Liver (tissue), 9 donors: ENCODE measurements around the gene CYP4V2. TPM values are rescaled to one million over a fixed set of nuclear protein-coding genes. Genes with fewer than 3 reads are reported as not detected.

Experiments used
- DNase-seq: peaks from one replicate; pipeline ENCODE4 v3.0.0-alpha.2; 2017; ENCODE audit warnings: low spot score
- H3K27ac ChIP-seq, 2 donors: one replicate each; pipeline ENCODE4 v1.7.0; 2013; ENCODE audit warnings: inconsistent platforms in 2 of 2, low read length in 2 of 2, control low read depth in 1 of 2, low read depth in 1 of 2, mild to moderate bottlenecking in 1 of 2
- H3K27me3 ChIP-seq, 4 donors: one replicate each; pipeline versions ENCODE4 v1.6.1 to v1.7.0; 2013; ENCODE audit warnings: low read length in 3 of 4, inconsistent platforms in 1 of 4, mild to moderate bottlenecking in 1 of 4, moderate library complexity in 1 of 4; ENCODE audit not compliant: control insufficient read depth in 4 of 4, insufficient read depth in 4 of 4
- H3K36me3 ChIP-seq, 4 donors: one replicate each; pipeline versions ENCODE4 v1.6.1 to v1.7.0; 2013; ENCODE audit warnings: low read length in 3 of 4, mild to moderate bottlenecking in 3 of 4, low read depth in 1 of 4, moderate library complexity in 1 of 4; ENCODE audit not compliant: control insufficient read depth in 4 of 4, insufficient read depth in 3 of 4
- H3K4me1 ChIP-seq, 4 donors: one replicate each; pipeline versions ENCODE4 v1.6.1 to v1.7.0; 2013; ENCODE audit warnings: low read length in 3 of 4, mild to moderate bottlenecking in 3 of 4, moderate library complexity in 1 of 4; ENCODE audit not compliant: control insufficient read depth in 4 of 4, insufficient read depth in 4 of 4
- H3K4me3 ChIP-seq, 3 donors: one replicate each; pipeline versions ENCODE4 v1.6.1 to v1.7.0; 2013; ENCODE audit warnings: low read length in 3 of 3, control low read depth in 1 of 3, low read depth in 1 of 3, mild to moderate bottlenecking in 1 of 3
- H3K9ac ChIP-seq, 2 donors: one replicate each; pipeline ENCODE4 v1.7.0; 2013; ENCODE audit warnings: low read length in 2 of 2, mild to moderate bottlenecking in 2 of 2, moderate library complexity in 2 of 2, control low read depth in 1 of 2, low read depth in 1 of 2
- H3K9me3 ChIP-seq, 4 donors: one replicate each; pipeline versions ENCODE4 v1.6.1 to v1.7.0; 2013; ENCODE audit warnings: low read length in 3 of 4; ENCODE audit not compliant: control insufficient read depth in 4 of 4
- ATF3 ChIP-seq: IDR thresholded peaks from 2 replicates; pipeline ENCODE4 v1.6.1; 2016; ENCODE audit warnings: antibody characterized with exemption
- CTCF ChIP-seq: fragments of 150-350 bp; IDR thresholded peaks from 2 replicates; pipeline ENCODE4 v1.5.1; 2017; ENCODE audit warnings: improper control_type of control experiment, low read depth, low read length; ENCODE audit not compliant: missing input control
- EGR1 ChIP-seq, 2 donors: IDR thresholded peaks; 2 replicates each; pipeline ENCODE4 v1.6.1; 2016 to 2018; ENCODE audit warnings: antibody characterized with exemption in 2 of 2, low read depth in 2 of 2
- FOXA1 ChIP-seq: IDR thresholded peaks from 2 replicates; pipeline ENCODE4 v1.6.1; 2016; ENCODE audit warnings: antibody characterized with exemption
- FOXA2 ChIP-seq: IDR thresholded peaks from 2 replicates; pipeline ENCODE4 v1.6.1; 2016; ENCODE audit warnings: antibody characterized with exemption
- GABPA ChIP-seq, 2 donors: IDR thresholded peaks in 1 of 2; conservative IDR thresholded peaks in 1 of 2; 2 replicates each; pipeline ENCODE4 v1.6.1; 2016; ENCODE audit warnings: antibody characterized with exemption in 2 of 2, mild to moderate bottlenecking in 1 of 2, moderate library complexity in 1 of 2
- HNF4A ChIP-seq, 2 donors: conservative IDR thresholded peaks; 2 replicates each; pipeline ENCODE4 v1.6.1; 2016; ENCODE audit warnings: antibody characterized with exemption in 2 of 2, mild to moderate bottlenecking in 2 of 2
- JUND ChIP-seq, 2 donors: IDR thresholded peaks; 2 replicates each; pipeline ENCODE4 v1.6.1; 2016; ENCODE audit warnings: antibody characterized with exemption in 2 of 2
- MAX ChIP-seq: IDR thresholded peaks from 2 replicates; pipeline ENCODE4 v1.6.1; 2016; ENCODE audit warnings: antibody characterized with exemption
- NR2F2 ChIP-seq: IDR thresholded peaks from 2 replicates; pipeline ENCODE4 v1.6.1; 2016; ENCODE audit warnings: antibody characterized with exemption
- RAD21 ChIP-seq, 2 donors: IDR thresholded peaks; 2 replicates each; pipeline ENCODE4 v1.6.1; 2016; ENCODE audit warnings: antibody characterized with exemption in 2 of 2, mild to moderate bottlenecking in 2 of 2
- REST ChIP-seq: IDR thresholded peaks from 2 replicates; pipeline ENCODE4 v1.6.1; 2016; ENCODE audit warnings: antibody characterized with exemption, mild to moderate bottlenecking
- RXRA ChIP-seq, 2 donors: IDR thresholded peaks; 2 replicates each; pipeline ENCODE4 v1.6.1; 2017 to 2018; ENCODE audit warnings: antibody characterized with exemption in 2 of 2, mild to moderate bottlenecking in 1 of 2
- SP1 ChIP-seq: IDR thresholded peaks from 2 replicates; pipeline ENCODE4 v1.6.1; 2018; ENCODE audit warnings: antibody characterized with exemption, mild to moderate bottlenecking
- TAF1 ChIP-seq: conservative IDR thresholded peaks from 2 replicates; pipeline ENCODE4 v1.6.1; 2016; ENCODE audit warnings: antibody characterized with exemption, mild to moderate bottlenecking
- YY1 ChIP-seq: IDR thresholded peaks from 2 replicates; pipeline ENCODE4 v1.6.1; 2016; ENCODE audit warnings: antibody characterized with exemption, mild to moderate bottlenecking
- ZBTB33 ChIP-seq: IDR thresholded peaks from 2 replicates; pipeline ENCODE4 v1.6.1; 2016; ENCODE audit warnings: antibody characterized with exemption
- WGBS: extraction: QIAGEN DNeasy Blood & Tissue Kit; methylation state at CpG from one replicate; pipeline ENCODE4 v1.1.7; 2013; 5-methylcytosine and 5-hydroxymethylcytosine counted together
- polyA plus RNA-seq, 2 donors: library from polyadenylated mRNA; stranded (reverse) in 1 of 2; unstranded in 1 of 2; fragments of 200-250 nt in 1 of 2; fragments of >200 nt in 1 of 2; fragmentation: Nextera tagmentation in 1 of 2; extraction: Ambion mirVana in 1 of 2; gene quantifications; one replicate each; pipeline versions ENCODE4 v1.2.1 to v1.2.3, GENCODE V29; 2013 to 2015
- total RNA-seq, 2 donors: library from RNA; depleted of rRNA; stranded (reverse); fragments of >200 nt; gene quantifications; one replicate each; pipeline ENCODE4 v1.2.3, GENCODE V29; 2014
- donor health status: healthy.
- donor health status: healthy.
- donor health status: healthy.
- donor health status: healthy.
- donor health status: healthy.

The CYP4V2 gene
- total and polyA plus RNA-seq, 4 donors: 27.9 to 119 (median 35.1) TPM

GRCh38 chr4:186255122-186255521 is 63.8 kb downstream of the CYP4V2 start:
- WGBS: 97% methylated on average over 3 of the region's 3 CpGs
- Histone ChIP-seq H3K9me3 (no peaks in the 10 kb centered on the region), H3K4me1 (peaks cover 12 to 39% (median 23%) of the 10 kb centered on the region in 4 donors), H3K36me3 (peaks cover 2 to 46% (median 14%) of the 10 kb centered on the region in 4 donors), H3K27me3 (no peaks in the 10 kb centered on the region), H3K27ac (no peak overlapping the region), H3K4me3 (no peak overlapping the region), H3K9ac (no peak overlapping the region)
- no peak for DNase-seq
- TF ChIP-seq TAF1: no peak
- no peak for TF ChIP-seq RXRA (IDR thresholded peaks at IDR 0.05)
- TF ChIP-seq CTCF: no peak
- TF ChIP-seq SP1: no peak
- TF ChIP-seq ATF3: no peak
- TF ChIP-seq EGR1 (IDR thresholded peaks at IDR 0.05; ENCODE audit: low read depth in 2 of 2): no peak

- Histone ChIP-seq H3K27ac (peak overlapping the region; percentile 67 to 79), H3K27me3 (no peaks in the 10 kb centered on the region), H3K9ac (no peak overlapping the region), H3K4me1 (peaks cover 12 to 57% (median 30%) of the 10 kb centered on the region in 4 donors), H3K4me3 (peak overlapping the region in 1 of 3 donors; percentile 19), H3K9me3 (no peaks in the 10 kb centered on the region), H3K36me3 (peaks cover 2 to 31% (median 4%) of the 10 kb centered on the region in 4 donors)
- peak; percentile 91 for TF ChIP-seq YY1
- peak; percentile 47 for TF ChIP-seq SP1
- peak; percentile 50 to 51 for TF ChIP-seq HNF4A (conservative IDR thresholded peaks at IDR 0.05)
- no peak for TF ChIP-seq FOXA1
- TF ChIP-seq RXRA (IDR thresholded peaks at IDR 0.05): peak; percentile 34 to 45
- no peak for TF ChIP-seq FOXA2
- 55% methylated on average over 12 of the region's 12 CpGs for WGBS
- DNase-seq: no peak
These were observed 66.9 kb downstream of the CYP4V2 start for GRCh38 chr4:186258216-186258811.

- H3K9ac ChIP-seq: peak overlapping the region; percentile 27 to 58
- no peaks in the 10 kb centered on the region for H3K9me3 ChIP-seq
- H3K27ac ChIP-seq: peak overlapping the region; percentile 95 to 99
- peaks cover 14 to 63% (median 35%) of the 10 kb centered on the region in 4 donors for H3K4me1 ChIP-seq
- no peaks in the 10 kb centered on the region for H3K27me3 ChIP-seq
- H3K4me3 ChIP-seq: peak overlapping the region in 1 of 3 donors; percentile 28
- WGBS: 26% methylated on average over 6 of the region's 6 CpGs
- peak; percentile 56 for DNase-seq
- H3K36me3 ChIP-seq: peaks cover 0 to 19% (median 2%) of the 10 kb centered on the region in 4 donors
- no peak for TF ChIP-seq GABPA (IDR thresholded peaks at IDR 0.05 in 1 of 2, conservative IDR thresholded peaks at IDR 0.05 in 1 of 2)
- no peak for TF ChIP-seq FOXA2
- TF ChIP-seq ZBTB33: no peak
- peak in 1 of 2 donors; percentile 33 for TF ChIP-seq RAD21 (IDR thresholded peaks at IDR 0.05)
- no peak for TF ChIP-seq YY1
- no peak for TF ChIP-seq HNF4A (conservative IDR thresholded peaks at IDR 0.05)
- TF ChIP-seq NR2F2: no peak
- no peak for TF ChIP-seq MAX
- peak; percentile 79 for TF ChIP-seq REST
- TF ChIP-seq JUND (IDR thresholded peaks at IDR 0.05): no peak
- no peak for TF ChIP-seq CTCF
- no peak for TF ChIP-seq SP1
- peak; percentile 90 for TF ChIP-seq TAF1
These were observed 68.7 kb downstream of the CYP4V2 start for GRCh38 chr4:186260117-186260503.
